ENCODE data around the gene PRAC1. TPM values are rescaled to one million over a fixed set of nuclear protein-coding genes. Genes with fewer than 3 reads are reported as not detected.

Gene PRAC1
- total RNA-seq, 4 donors from 2014 or later, result not detected

GRCh38 chr17:48725288-48726064, 3.2 kb upstream of the PRAC1 start:
- H3K27ac ChIP-seq, result no peak overlapping the region
- DNase-seq, result no peak
- no peaks in the 10 kb centered on the region for H3K9me3 ChIP-seq
- intact Hi-C loops (cut with DNase I; ENCODE audit: low total_unique reads), result no loop called here
- H3K4me3 ChIP-seq, result no peak overlapping the region
- TF ChIP-seq POLR2A (IDR thresholded peaks at IDR 0.05) (no peak), CTCF (IDR thresholded peaks at IDR 0.05) (no peak)
- no peaks in the 10 kb centered on the region for H3K36me3 ChIP-seq
- no peaks in the 10 kb centered on the region for H3K4me1 ChIP-seq
- peaks cover 33 to 96% of the 10 kb centered on the region in 2 donors for H3K27me3 ChIP-seq

GRCh38 chr17:48725004-48725287, 2.6 kb upstream of the PRAC1 start:
- H3K9me3 ChIP-seq, result no peaks in the 10 kb centered on the region
- intact Hi-C loops (cut with DNase I; ENCODE audit: low total_unique reads), result no loop called here
- no peak overlapping the region for H3K27ac ChIP-seq
- H3K4me1 ChIP-seq, result no peaks in the 10 kb centered on the region
- H3K4me3 ChIP-seq, result no peak overlapping the region
- no peak for DNase-seq
- no peaks in the 10 kb centered on the region for H3K36me3 ChIP-seq
- no peak for TF ChIP-seq POLR2A (IDR thresholded peaks at IDR 0.05)
- TF ChIP-seq CTCF (IDR thresholded peaks at IDR 0.05), result no peak
- peaks cover 39 to 96% of the 10 kb centered on the region in 2 donors for H3K27me3 ChIP-seq

DNA sequence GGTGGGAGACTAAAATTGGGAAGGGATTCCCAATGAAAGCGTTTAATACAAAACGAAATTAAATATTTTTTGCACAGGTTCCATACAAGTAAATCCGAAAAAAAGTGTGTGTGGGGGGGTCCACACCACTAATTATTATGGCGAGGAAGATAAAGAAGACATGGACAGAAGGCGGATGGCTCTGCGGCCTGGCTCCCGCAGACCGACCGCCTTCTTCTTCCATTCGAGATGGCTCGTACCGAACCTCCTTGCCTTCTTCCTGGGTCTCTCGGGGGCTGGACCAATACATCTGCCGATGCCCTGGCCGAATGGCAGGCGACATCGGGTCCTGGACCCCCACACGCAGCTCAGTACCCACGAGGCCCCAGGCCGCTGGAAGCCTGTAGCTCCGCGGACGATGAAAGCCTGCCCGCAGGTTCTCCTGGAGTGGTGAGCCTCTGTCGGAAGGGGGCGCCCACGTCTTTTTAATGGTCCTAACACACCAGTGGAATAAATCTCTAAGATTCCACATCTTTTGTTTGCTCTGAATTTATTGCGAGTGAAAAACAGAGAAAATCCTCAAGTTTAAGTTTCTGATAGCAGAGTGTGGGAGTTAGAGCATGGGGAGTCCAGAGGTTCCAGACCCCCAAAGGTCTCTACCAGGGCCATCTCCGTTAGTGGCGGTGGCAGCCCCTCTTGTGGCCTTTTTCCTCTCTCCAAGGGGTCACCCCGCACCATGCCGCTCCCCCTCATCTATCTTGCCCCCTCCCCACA, 2.1 kb upstream of the PRAC1 start:
- TF ChIP-seq CTCF (IDR thresholded peaks at IDR 0.05) (peak; percentile 62 to 73 (median 72)), POLR2A (IDR thresholded peaks at IDR 0.05) (no peak)
- H3K27me3 ChIP-seq, result peaks cover 44 to 96% of the 10 kb centered on the region in 2 donors
- H3K4me1 ChIP-seq, result no peaks in the 10 kb centered on the region

DNA sequence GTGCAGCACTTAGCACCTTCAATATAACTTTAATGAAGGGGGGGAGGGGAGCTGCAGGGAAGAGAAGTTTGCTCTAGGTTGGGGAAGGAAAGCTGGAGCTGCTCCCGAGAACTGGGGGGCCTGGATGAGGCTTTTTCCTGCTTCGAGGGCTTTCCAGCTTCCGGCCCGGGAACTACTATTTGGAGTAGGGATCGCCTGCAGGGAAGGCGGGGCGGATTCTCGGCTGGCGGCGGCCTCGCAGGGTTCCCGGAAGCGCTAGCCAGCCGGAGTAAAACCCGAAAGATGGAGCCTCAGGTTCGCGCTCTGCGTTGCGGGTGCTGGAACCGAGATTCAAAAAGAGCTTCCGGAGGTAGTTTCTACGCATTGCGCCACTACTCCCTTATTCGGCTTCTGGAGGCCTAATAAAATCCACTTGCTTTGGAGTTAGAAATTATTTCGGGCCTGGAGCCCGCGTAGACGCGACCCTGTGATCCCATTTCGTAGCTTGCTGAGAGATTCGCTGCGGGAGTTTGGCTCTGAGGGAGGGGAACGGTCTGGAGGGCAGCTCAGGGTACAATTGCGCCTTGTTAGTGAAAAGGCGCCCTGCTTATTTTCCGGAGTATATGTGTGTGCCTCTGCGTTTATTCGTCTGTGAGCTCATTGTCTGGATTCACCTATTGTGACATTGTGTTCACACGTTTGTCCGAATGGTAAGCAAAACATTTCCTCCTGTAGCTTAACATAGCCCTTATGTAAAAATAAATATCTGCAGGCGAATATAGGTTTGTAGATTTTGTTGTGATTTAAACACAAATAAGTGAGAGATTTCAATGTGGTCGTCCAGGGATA, 1.3 kb upstream of the PRAC1 start:
- no peak for TF ChIP-seq CTCF (IDR thresholded peaks at IDR 0.05)
- no peak for TF ChIP-seq POLR2A (IDR thresholded peaks at IDR 0.05)
- Histone ChIP-seq H3K4me3 (no peak overlapping the region), H3K4me1 (no peaks in the 10 kb centered on the region), H3K27ac (no peak overlapping the region), H3K27me3 (peaks cover 45 to 97% of the 10 kb centered on the region in 2 donors), H3K36me3 (no peaks in the 10 kb centered on the region), H3K9me3 (no peaks in the 10 kb centered on the region)
- intact Hi-C loops (cut with DNase I; ENCODE audit: low total_unique reads), result loop anchor here (5.0 kb wide), 1 partner anchor 159 kb away; no protein-coding TSS in a partner anchor
- no peak for DNase-seq

More for the DNA sequence above, 2.1 kb upstream of the PRAC1 start:
- intact Hi-C loops (cut with DNase I; ENCODE audit: low total_unique reads), result loop anchor here (5.0 kb wide), 1 partner anchor 158 kb away; no protein-coding TSS in a partner anchor
- peak; percentile 83 to 84 for DNase-seq
- no peak overlapping the region for H3K27ac ChIP-seq
- no peak overlapping the region for H3K4me3 ChIP-seq
- H3K9me3 ChIP-seq, result no peaks in the 10 kb centered on the region
- H3K36me3 ChIP-seq, result no peaks in the 10 kb centered on the region
